K562 (cell line): ENCODE data around the gene UBE2C. TPM values are rescaled to one million over a fixed set of nuclear protein-coding genes. Genes with fewer than 3 reads are reported as not detected.

ENCODE experiments used
- ATAC-seq: fragments of 200-7000 bp; cut with Tn5 transposase; 3 replicates; pipeline ENCODE4 v1.9.1; 2020; ENCODE audit warnings: moderate library complexity
- BruUV-seq: library from RNA; stranded (reverse); fragments of 400-500 nt; replicated peaks from 2 replicates; lab custom pipeline; 2021; lab: Mats Ljungman, UMichigan
- CTCF ChIA-PET: fragments of 300-600 bp; formaldehyde crosslinking; extraction: SDS; loops from one replicate; lab custom pipeline; 2021; ENCODE audit warnings: low intra/inter-chr PET ratio; lab: Yijun Ruan, JAX
- POLR2A ChIA-PET: fragments of 300-600, 350-650 bp; sonication (Branson Sonifier 250); formaldehyde crosslinking; extraction: SDS; loops from one replicate; lab custom pipeline; 2021; ENCODE audit warnings: antibody characterized with exemption, inconsistent platforms; lab: Yijun Ruan, JAX
- DNase-seq, 4 experiments: peaks; one replicate each; pipeline versions ENCODE4 v3.0.0 to v3.0.0-alpha.2; 2011 to 2018; ENCODE audit warnings: low spot score in 3 of 4, mixed read lengths in 3 of 4; ENCODE audit errors: extremely low read depth in 1 of 4
- FAIRE-seq: peaks from 2 replicates; lab custom pipeline; 2011; peaks lifted over from hg19 to GRCh38; lab: Jason Lieb, UNC
- H2AFZ ChIP-seq: 2 replicates; pipeline ENCODE4 v1.6.0; 2011; ENCODE audit warnings: low read depth, low read length, control low read depth, inconsistent platforms
- H3K27ac ChIP-seq: fragments of 200-600 bp; 3 replicates; pipeline ENCODE4 v1.8.0; 2011; ENCODE audit warnings: low read depth, mild to moderate bottlenecking, control low read depth, inconsistent platforms, low read length, moderate library complexity, mixed read lengths; ENCODE audit errors: extremely low read depth
- H3K27me3 ChIP-seq, 2 experiments: fragments of 300-600 bp in 1 of 2; 2 replicates in 1 of 2; 3 replicates in 1 of 2; pipeline versions ENCODE4 v1.6.0 to v1.8.0; 2011; ENCODE audit warnings: inconsistent platforms in 2 of 2, low read length in 2 of 2, mild to moderate bottlenecking in 1 of 2, mixed read lengths in 1 of 2, moderate library complexity in 1 of 2; ENCODE audit not compliant: control insufficient read depth in 2 of 2, insufficient read depth in 2 of 2
- H3K36me3 ChIP-seq: fragments of 300-600 bp; 3 replicates; pipeline ENCODE4 v1.8.0; 2011; ENCODE audit warnings: mild to moderate bottlenecking, low read length, inconsistent platforms; ENCODE audit not compliant: control insufficient read depth, insufficient read depth
- H3K4me1 ChIP-seq, 2 experiments: fragments of 200-600 bp in 1 of 2; replicated peaks in 1 of 2; 2 replicates in 1 of 2; 3 replicates in 1 of 2; pipeline versions ENCODE4 v1.5.1 to v1.8.0; 2011; ENCODE audit warnings: inconsistent platforms in 2 of 2, low read length in 2 of 2, mild to moderate bottlenecking in 1 of 2, mixed read lengths in 1 of 2, moderate library complexity in 1 of 2; ENCODE audit not compliant: control insufficient read depth in 2 of 2, insufficient read depth in 2 of 2
- H3K4me2 ChIP-seq: 2 replicates; pipeline ENCODE4 v1.6.1; 2011; ENCODE audit warnings: low read length, control low read depth, inconsistent platforms, mixed read lengths; ENCODE audit not compliant: insufficient read depth
- H3K4me3 ChIP-seq: fragments of 200-600 bp; sonication (generic), shearing (Covaris generic); 2 replicates; pipeline ENCODE4 v1.5.1; 2016; ENCODE audit warnings: control low read depth, inconsistent platforms
- H3K79me2 ChIP-seq: fragments of 200-600 bp; 3 replicates; pipeline ENCODE4 v1.8.0; 2011; ENCODE audit warnings: low read length, inconsistent platforms; ENCODE audit not compliant: control insufficient read depth, insufficient read depth
- H3K9ac ChIP-seq, 2 experiments: 2 replicates each; pipeline versions ENCODE4 v1.6.0 to v1.6.1; 2011; ENCODE audit warnings: low read depth in 2 of 2, low read length in 2 of 2, control low read depth in 1 of 2, inconsistent platforms in 1 of 2, mild to moderate bottlenecking in 1 of 2, mixed read lengths in 1 of 2; ENCODE audit not compliant: insufficient read depth in 1 of 2
- H3K9me1 ChIP-seq: one replicate; pipeline ENCODE4 v1.6.0; 2011; ENCODE audit warnings: inconsistent platforms, mild to moderate bottlenecking, low read length, moderate library complexity; ENCODE audit not compliant: control insufficient read depth, insufficient read depth
- H3K9me3 ChIP-seq: replicated peaks from 2 replicates; pipeline ENCODE4 v1.5.1; 2011; ENCODE audit warnings: low read depth, low read length, inconsistent platforms; ENCODE audit not compliant: control insufficient read depth, insufficient read depth
- H4K20me1 ChIP-seq: replicated peaks from 2 replicates; pipeline ENCODE4 v1.6.1; 2011; ENCODE audit warnings: low read length, inconsistent platforms, mixed read lengths; ENCODE audit not compliant: control insufficient read depth, insufficient read depth
- BDP1 ChIP-seq: IDR thresholded peaks from 3 replicates; pipeline ENCODE4 v1.6.1; 2011; ENCODE audit not compliant: insufficient read length, insufficient read depth
- GTF3C2 ChIP-seq: IDR thresholded peaks from 3 replicates; pipeline ENCODE4 v1.6.1; 2011; ENCODE audit warnings: borderline replicate concordance, mild to moderate bottlenecking, moderate library complexity; ENCODE audit not compliant: insufficient read length; ENCODE audit errors: extremely low read depth
- HMG20A ChIP-seq: fragments of 450-650 bp; formaldehyde crosslinking; conservative IDR thresholded peaks from 2 replicates; pipeline ENCODE4 v1.4.0; 2020; ENCODE audit warnings: mild to moderate bottlenecking, mixed read lengths
- PRDM10 ChIP-seq: fragments of 450-650 bp; IDR thresholded peaks from 2 replicates; pipeline ENCODE4 v1.6.1; 2018; ENCODE audit not compliant: partially characterized antibody
- ZNF217 ChIP-seq: sonication (generic); formaldehyde crosslinking; IDR thresholded peaks from 2 replicates; pipeline ENCODE4 v1.8.0; 2022; ENCODE audit warnings: mild to moderate bottlenecking, missing genetic modification reagents
- ZNF551 ChIP-seq: fragments of 250-450 bp; sonication (Bioruptor Pico); IDR thresholded peaks from 2 replicates; pipeline ENCODE4 v1.5.0; 2021; ENCODE audit warnings: mild to moderate bottlenecking, moderate library complexity
- WGBS: fragments of 100-300 bp; shearing (Covaris generic); methylation state at CpG from one replicate; pipeline ENCODE4 v1.1.6; 2016; ENCODE audit warnings: low coverage, mixed read lengths; ENCODE audit not compliant: insufficient coverage; ENCODE audit errors: missing lambda C conversion rate; 5-methylcytosine and 5-hydroxymethylcytosine counted together
- in situ Hi-C: fragments of 300-500 bp; cut with MboI; formaldehyde crosslinking; loops from 4 replicates; pipeline ENCODE4 v1.15.0; 2018; ENCODE audit warnings: inconsistent platforms, mixed read lengths
- intact Hi-C: fragments of 100-400 bp; cut with micrococcal nuclease; formaldehyde crosslinking; loops from 2 replicates; pipeline ENCODE4 v1.14.2; 2022
- polyA plus RNA-seq, 8 experiments: library from polyadenylated mRNA; depleted of rRNA in 4 of 8; stranded (reverse) in 5 of 8; unstranded in 3 of 8; fragments of >200 nt; fragmentation: Nextera tagmentation in 2 of 8; fragmentation: Illumina TruSeq in 1 of 8; extraction: Ambion mirVana in 2 of 8; extraction: Trizol in 1 of 8; gene quantifications; 2 replicates each; pipeline versions ENCODE4 v1.2.1 to v1.2.3, GENCODE V29; 2011 to 2014; ENCODE audit warnings: inconsistent platforms in 1 of 8, missing spikeins in 1 of 8
- total RNA-seq, 7 experiments: library from RNA; depleted of rRNA in 6 of 7; stranded (reverse); fragments of >200 nt in 6 of 7; fragmentation: Illumina TruSeq in 2 of 7; extraction: Trizol in 2 of 7; gene quantifications; 2 replicates each; pipeline versions ENCODE4 v1.2.1 to v1.2.3, GENCODE V29; 2011 to 2021; ENCODE audit warnings: low replicate concordance in 1 of 7

The UBE2C gene
- total and polyA plus RNA-seq, 9 of the 15 experiments (the other 6 are each of a cell fraction or from before 2014, with no cell fraction given): 0.51 to 1.6 (median 0.69) TPM

- no peaks in the 10 kb centered on the region for H3K79me2 ChIP-seq
- no peaks in the 10 kb centered on the region for H3K9me3 ChIP-seq
- H3K9me1 ChIP-seq: no peaks in the 10 kb centered on the region
- CTCF ChIA-PET: no interaction called here
- no peak overlapping the region for H3K27ac ChIP-seq
- H2AFZ ChIP-seq: no peak overlapping the region
- WGBS: 3% methylated on average over 4 of the region's 4 CpGs
- TF ChIP-seq PRDM10 (no peak), BDP1 (no peak), ZNF551 (no peak), GTF3C2 (no peak), HMG20A (CRISPR knock-in tag) (no peak), ZNF217 (CRISPR knock-in tag) (no peak)
- TF ChIP-seq, all 486 proteins: peak for 0
- peaks cover 10 to 11% of the 10 kb centered on the region in 2 experiments; a peak in 4 of 5 replicates for H3K27me3 ChIP-seq
- no TSS peak for BruUV-seq
- in situ Hi-C loops (loop anchor here (5.0 kb wide), 1 partner anchor 223 kb away; no protein-coding TSS in a partner anchor), intact Hi-C loops (no loop called here)
- ATAC-seq: no peak
- no peak for FAIRE-seq
- DNase-seq: no peak
- POLR2A ChIA-PET: interaction anchor here (1.4 kb wide), 1 partner anchor 25 kb away, joined by 3 read pairs; no protein-coding TSS in a partner anchor
- H4K20me1 ChIP-seq: no peaks in the 10 kb centered on the region
- H3K4me2 ChIP-seq: no peak overlapping the region
- no peaks in the 10 kb centered on the region for H3K4me1 ChIP-seq
- no peak overlapping the region for H3K9ac ChIP-seq
- H3K36me3 ChIP-seq: no peaks in the 10 kb centered on the region
- no peak overlapping the region for H3K4me3 ChIP-seq
These were observed 47.1 kb upstream of the UBE2C start for GRCh38 chr20:45765307-45765875.
